NCI-H1694 (cell line): ENCODE data around the gene C14orf93.

Experiments used
- DNase-seq: peaks from one replicate; lab custom pipeline; 2025; lab: John Stamatoyannopoulos, UW

Gene C14orf93

DNA sequence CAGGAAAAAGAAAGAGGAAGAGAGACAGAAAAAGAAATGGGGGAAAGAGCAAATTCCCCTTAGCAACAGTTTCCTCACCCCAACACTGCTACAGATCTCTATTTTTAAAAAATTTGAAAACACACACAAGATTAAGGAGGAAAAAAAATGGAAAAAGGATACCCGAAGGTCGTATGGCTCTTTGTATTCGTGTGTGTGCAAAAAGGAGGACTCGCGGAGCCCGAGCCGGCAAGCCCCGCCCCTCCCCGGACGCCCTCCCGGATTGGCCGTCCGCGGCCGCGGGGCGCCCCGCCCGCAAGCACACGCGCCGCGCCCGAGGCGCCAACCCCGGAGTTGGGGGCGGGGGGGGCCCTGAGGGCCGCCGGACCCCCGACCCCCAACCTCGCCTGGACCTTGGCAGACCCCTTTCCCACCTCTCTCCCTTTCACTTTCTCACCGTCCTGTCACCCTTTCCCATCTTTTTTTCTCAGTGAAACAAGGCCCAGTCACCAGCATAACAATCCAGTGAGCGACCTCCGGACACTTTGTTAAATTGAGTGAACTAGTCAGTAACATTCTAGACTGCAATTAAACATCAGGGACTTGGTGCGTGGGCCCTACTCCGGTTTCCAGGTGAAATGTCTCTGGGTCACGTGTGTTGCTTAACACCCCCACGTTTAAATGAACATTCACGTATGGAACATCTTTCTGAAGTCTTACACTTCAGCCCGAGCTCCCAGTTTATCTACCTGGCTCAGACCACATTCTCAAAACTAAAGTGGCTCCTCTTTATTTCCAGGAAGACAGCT, at the start of gene C14orf93:
TSS of gene C14orf93 (minus strand) at position 205 of the 788 bp plus-strand sequence. CDS start 11,120 bp downstream, outside the sequence.
- DNase-seq = peak; percentile 48

DNA sequence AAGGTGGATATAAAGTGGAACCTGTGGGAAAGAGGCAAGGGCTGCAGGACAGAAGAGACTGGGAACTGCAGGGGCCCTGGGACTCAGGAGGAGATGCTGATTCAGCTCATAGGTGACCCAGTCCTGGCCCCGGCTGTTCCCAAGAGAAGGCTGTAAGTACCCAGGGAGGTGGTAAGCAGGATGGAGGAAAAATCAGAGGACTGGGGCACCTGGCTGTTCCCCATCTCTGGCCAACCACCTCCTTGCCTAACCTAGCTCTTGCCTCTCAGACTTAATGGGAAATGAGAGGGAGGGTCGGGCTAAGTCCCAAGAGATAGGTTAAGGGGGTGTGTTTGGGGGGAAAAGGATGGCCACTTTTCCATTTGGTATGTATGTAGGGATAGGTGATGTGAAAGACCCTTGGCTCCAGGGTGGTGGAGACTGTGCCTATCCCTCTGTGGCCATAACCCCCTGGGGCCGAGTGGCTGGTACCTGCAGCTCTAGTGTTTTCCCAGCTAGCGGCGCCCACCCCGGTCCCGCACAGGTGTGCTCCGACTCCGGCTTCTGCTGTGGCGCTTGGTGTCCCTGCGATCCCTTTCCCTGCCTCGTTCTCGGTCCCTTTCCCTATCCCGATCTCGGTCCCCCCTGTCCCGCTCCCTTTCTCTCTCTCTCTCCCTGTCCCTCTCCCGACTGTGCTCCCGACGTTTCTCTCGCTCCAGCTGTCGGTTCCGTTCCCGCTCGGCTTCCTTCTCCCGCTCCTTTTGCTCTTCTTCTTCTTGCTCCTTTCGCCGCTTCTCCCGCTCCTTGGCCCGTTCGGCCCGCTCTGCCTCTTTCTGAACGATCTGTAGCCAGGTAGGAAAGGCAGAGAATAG, 48.9 kb upstream of the C14orf93 start:
- no peak for DNase-seq

DNA sequence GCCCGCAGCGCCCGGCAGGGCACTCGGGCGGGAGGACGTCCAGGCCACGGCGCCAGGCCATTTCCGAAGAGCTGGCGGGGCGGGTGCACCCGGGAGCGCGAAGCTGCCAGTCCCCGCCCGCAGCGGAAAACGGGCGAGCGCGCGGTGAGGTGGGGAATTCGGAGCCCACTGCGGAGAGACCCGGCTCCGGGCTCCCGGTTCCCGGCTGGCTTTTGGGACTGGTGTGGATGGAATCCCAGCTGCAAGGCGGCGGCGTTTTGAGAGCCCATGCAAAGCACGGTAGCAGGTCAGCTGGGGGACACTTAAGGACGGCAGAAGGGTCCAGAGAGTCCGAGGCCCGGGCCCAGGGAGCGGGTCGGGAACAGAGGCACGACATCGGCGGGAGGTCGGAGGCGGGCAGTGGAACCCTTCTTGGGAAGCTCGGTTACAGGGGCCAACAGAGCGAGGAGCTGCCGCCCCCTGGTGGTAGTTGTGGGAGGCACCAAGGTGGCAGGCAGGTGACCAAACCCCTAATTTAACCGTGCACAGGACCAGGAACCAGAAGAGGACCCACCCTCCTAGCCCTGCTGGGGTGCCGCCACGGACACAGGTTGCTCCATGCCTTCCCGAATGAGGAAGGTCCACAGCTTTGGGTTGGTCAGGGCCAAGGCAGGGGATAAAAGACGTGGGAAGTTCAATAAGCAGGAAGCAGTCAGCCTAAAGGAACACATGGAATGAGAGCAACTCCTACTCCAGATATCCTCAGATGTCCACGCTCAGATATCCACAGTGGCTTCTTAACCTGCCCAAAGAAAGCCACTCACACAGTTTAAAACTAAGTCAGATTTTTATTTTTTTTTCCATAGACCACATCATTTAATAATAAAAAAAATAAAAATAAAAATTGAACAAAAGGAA, 48.1 kb upstream of the C14orf93 start:
- DNase-seq = no peak

DNA sequence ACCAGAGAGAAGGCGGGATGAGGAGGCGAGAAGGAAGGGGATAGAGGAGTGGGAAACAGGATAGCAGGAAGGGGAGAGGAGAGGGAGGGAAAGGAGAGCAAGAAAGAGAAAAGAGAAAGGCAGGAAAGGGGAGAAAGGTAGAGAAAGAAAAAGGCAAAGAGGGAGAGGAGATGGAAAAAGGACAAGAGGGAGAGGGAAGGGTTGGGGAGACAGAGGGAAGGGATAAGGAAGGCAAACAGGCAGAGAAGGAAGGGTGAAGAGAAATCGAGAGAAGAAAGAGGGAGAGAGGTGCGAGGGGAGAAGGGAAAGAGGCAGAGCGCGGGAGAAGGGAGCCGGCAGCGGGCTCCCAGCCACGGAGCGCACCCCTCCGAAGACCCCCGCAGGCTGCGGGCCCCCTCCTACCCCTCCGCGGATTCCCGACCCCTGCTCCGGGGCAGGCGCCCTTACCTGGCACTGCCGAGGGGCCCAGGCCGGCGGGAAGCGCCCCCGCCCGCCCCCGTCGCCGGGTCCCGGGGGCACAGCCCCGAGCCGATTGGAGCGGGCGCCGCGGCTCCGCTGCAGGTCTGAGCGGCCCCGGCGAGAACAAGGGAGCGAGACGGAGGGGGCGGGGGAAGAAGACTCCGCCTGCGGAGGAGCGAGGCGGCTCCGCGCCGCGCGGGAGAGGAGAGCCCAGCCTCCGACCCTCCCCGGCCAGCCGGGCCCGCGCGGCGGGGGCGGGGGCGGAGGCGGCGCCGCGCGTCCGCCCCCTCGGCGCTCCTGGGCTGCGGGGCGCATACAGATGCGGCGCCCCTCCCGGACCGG, 47.2 kb upstream of the C14orf93 start, which contains the start of gene CDH24:
TSS of gene CDH24 (minus strand) at position 565 of the 801 bp plus-strand sequence. CDS start 1,787 bp downstream, outside the sequence.
- DNase-seq = no peak

- no peak for DNase-seq
These were observed 46.4 kb upstream of the C14orf93 start for GRCh38 chr14:23056145-23056955.

DNA sequence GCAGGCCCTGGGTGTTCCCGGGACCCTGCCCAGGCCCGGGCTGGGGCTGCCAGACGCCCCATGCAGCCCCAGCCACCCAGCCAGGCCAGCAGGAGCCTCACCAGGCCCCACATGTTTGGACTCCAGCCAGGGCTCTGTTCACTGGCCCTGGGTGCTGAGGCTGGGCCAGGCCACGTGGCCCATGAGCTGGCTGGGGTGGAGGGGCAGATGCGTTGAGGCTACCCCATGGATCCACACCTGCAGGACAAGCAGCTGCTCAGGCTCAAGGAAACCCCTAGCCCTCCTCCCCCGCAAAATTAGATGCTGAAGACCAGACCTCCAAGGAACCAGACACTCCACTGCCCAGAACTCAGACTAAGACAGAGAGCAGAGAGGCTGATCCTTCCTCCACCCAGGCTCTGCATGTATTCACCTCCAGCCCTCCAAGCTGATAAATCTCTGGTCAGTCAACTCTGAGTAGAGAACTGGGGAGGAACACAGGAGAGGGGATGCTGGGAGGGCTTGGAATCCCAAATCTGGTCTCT, 45.7 kb upstream of the C14orf93 start:
- no peak for DNase-seq

DNA sequence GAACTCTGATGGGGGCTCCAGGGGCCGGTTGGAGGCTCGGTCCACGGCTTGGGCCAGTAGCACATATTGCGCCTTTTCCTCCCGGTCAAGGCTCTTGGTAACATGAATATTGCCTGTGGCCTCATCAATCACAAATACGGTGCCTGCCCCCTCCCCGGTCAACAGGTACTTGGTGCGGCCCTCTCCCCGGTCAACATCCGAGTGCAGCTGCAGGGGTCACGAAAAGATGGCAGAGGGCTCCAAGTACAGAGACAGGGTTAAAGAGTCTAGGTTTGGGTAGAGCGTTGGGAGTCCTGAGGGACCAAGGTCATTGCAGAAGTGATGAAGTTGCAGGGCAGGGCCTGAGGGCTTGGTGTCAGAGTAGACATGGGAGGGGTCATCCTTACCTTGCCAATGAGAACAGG, 45.2 kb upstream of the C14orf93 start:
- no peak for DNase-seq

DNA sequence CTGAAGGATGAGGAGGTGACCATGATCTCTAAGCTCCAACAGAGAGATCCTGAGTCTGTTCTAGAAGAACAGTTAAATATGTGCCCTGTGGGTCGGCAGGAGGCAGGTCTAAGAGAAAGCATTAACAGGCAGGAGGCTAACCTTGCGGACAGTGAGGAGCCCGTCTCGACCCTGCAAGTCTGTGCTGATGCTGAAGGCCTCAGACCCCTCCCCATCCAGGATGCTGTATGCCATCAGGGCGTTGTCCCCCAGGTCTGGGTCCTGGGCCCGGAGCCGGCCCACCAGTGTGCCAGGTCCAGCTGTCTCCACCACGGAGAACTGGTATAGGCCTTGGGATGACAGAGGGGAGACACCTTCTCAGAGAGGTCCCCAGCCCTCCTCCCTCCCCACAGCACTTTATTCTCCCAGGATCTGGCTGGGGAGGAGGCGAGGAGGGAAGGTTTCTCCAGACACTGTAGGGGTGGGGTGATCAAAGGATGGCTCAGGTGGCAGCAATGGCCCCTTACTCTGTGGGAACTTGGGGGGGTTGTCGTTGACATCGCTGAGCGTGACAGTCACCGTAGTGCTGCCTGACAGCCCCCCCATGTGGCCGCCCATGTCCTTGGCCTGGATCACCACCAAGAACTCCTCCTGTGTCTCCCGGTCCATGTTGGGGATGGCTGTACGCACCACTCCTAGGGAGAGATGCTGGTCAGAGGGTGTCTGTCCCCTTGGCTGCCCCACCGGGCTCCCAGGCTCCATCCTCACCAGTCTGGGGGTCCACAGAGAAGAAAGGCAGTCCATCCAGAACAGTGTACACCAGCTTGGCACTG, 44.3 kb upstream of the C14orf93 start:
- DNase-seq = no peak

- no peak for DNase-seq
These were observed 43.5 kb upstream of the C14orf93 start for GRCh38 chr14:23053426-23053825.

GRCh38 chr14:23052671-23053070, 42.7 kb upstream of the C14orf93 start:
- DNase-seq = no peak

- no peak for DNase-seq
These were observed 42.3 kb upstream of the C14orf93 start for GRCh38 chr14:23052182-23052623.

DNA sequence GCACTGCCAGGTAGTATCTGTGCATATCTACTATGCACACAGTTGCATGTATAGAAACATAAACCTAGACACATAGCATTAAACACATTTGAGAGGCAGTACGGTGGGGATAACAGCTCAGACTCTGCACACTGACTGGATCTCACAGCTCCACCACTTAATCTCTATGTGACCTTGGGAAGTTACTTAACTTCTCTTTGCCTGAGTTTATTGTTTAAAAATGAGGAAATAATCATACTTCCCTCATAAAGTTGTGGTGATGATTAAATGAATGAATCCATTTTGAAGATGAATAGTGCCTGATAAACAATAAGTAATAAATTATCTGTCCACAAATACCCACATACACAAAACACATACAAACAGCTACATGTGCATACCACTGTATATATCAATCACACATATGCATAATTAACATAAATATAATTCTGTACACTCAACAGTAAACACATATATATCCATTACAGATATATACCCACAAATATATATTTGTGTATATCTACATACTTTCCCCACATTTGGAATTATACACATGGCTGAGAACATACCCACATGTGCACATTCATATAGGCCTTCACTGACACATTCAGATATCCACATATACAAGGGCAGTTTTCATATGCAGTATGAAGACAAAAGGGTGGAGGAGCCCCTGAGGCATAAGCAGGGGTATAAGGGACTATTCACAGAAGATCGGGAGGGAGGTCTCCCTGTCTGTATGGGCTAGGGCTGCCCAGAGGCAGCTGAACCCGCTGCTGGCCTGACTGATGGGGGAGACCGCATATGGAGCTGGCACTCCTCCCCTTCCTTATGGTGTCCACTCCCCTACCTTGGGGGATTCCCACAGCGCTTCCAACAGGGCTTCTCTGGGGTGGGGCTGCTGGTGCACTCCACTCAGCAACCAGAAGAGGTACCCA, 41.5 kb upstream of the C14orf93 start:
- no peak for DNase-seq

DNA sequence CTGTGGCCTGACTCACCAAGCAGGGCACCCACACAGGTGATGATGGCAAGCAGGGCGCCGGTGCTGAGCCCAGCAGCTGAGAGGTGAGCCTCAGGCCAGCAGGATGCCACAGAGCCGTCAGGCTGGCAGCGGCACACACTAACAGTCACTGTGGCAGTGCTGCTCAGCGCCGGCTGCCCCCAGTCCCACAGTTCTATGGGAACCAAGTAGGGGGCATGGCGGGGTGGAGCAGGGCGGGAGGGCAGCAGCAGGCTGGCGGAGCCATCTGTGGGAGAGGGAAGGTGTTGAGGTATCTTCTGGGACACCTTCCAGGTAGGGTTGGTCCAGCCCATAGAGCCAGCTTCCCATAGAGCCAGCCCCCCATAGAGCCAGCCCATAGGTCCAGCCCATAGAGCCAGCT, 39.1 kb upstream of the C14orf93 start:
- no peak for DNase-seq

DNA sequence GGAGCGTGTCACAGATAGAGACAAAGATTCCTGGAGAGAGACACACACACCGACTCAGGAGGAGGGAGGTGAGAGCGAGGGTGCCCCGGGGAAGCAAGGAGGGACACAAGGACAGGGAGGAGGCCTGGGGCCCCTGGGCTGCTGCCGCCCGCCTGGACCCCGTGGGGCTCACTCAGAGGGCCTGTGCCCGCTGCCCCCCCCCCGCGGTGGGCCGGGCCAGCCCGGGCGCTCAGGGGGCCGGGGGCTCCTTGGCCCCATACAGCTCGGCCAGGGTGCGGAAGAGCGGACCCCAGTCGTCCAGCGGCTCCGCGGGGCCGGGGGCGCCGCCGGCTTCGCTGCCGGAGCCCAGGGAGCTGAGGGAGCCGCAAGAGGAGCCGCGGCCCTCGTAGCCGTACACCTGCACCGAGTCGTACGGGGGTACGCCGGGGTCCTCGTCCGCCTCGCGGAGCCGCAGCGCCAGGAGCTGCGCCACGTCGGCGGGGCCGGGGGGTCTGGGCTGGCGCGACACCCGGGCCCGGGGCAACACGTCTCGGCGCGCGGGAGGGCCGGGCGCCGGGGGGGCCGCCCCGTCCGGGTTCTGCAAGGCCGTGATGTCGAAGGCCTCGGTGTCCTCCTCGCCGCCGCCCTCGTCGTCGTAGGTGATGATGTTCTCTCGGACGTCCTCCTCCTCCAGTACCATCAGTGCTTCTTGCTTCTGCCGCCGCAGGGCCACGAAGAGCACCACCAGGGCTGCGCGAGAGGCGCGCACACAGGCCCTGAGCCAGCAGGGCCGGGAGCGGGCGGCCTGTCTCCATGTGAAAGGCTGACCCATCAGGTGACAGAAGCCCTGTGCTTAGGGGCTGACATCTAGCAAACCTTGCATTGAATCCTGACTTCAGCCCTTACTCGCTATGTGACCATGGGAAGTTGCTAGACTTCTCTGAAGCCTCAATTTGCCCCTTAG, 38.1 kb upstream of the C14orf93 start:
- no peak for DNase-seq

DNA sequence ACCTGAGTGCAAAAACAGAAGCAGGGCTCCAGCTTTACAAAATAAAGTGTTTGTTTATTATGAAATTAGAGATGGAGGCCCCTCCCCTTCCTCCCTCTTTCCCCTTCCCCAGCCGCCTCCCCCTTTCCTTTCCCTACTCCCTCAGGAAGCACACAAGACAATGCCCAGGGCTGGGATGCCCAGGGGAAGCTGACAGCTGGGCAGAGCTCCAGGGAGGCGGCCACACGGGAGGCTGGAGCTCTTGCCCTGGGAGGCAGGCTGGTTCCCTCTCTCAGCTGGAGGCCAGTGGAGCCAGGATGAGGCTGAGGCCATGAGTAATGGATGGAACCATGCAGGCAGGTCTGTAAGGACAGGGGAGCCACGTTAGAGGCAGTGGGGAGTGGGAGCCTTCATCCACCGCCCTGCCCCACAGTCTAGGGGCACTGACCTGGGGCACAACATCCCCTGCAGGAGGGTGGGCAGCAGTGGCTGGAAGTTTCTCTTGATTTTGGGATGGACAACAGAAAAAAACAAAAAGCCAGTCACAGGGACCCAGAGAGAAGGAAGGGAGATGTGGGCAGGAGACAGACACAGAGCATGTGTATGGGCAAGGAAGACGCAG, 37.2 kb upstream of the C14orf93 start:
- no peak for DNase-seq
